ENCODE results near the gene HDAC10. TPM values are rescaled to one million over a fixed set of nuclear protein-coding genes. Genes with fewer than 3 reads are reported as not detected.

Gene HDAC10
- total RNA-seq, 1 donor from 2014 or later = 88.2 TPM

- intact Hi-C loops (cut with micrococcal nuclease) = loop anchor here (2.0 kb wide), 2 partner anchors 20 to 56 kb away; partner anchors contain the start of genes DENND6B and HDAC10
These were observed 19.8 kb upstream of the HDAC10 start for GRCh38 chr22:50270666-50271394.

- intact Hi-C loops (cut with micrococcal nuclease) = loop anchor here (2.0 kb wide), 2 partner anchors 19 to 57 kb away; partner anchors contain the start of genes DENND6B and HDAC10
These were observed 19.1 kb upstream of the HDAC10 start, which contains the start of gene MAPK11 for GRCh38 chr22:50269970-50270665. Gene MAPK11 (minus strand): TSS chr22:50270380. CDS start chr22:50270292, 88 bp downstream.

- intact Hi-C loops (cut with micrococcal nuclease) = no loop called here
These were observed 18.5 kb upstream of the HDAC10 start for GRCh38 chr22:50269573-50269969.

GRCh38 chr22:50268655-50269113 is 17.6 kb upstream of the HDAC10 start:
- intact Hi-C loops (cut with micrococcal nuclease) = no loop called here

GRCh38 chr22:50267591-50268390 is 16.7 kb upstream of the HDAC10 start:
- intact Hi-C loops (cut with micrococcal nuclease) = no loop called here

GRCh38 chr22:50266994-50267393 is 15.9 kb upstream of the HDAC10 start:
- intact Hi-C loops (cut with micrococcal nuclease) = no loop called here

- intact Hi-C loops (cut with micrococcal nuclease) = no loop called here
These were observed 14.0 kb upstream of the HDAC10 start for GRCh38 chr22:50264946-50265669.

- intact Hi-C loops (cut with micrococcal nuclease) = no loop called here
These were observed 13.2 kb upstream of the HDAC10 start for GRCh38 chr22:50264104-50264745.

- intact Hi-C loops (cut with micrococcal nuclease) = no loop called here
These were observed 12.0 kb upstream of the HDAC10 start for GRCh38 chr22:50262973-50263617.

- intact Hi-C loops (cut with micrococcal nuclease) = no loop called here
These were observed 11.4 kb upstream of the HDAC10 start for GRCh38 chr22:50262460-50262911.

GRCh38 chr22:50261615-50262459 is 10.8 kb upstream of the HDAC10 start, which contains the start of gene MAPK12:
Gene MAPK12 (minus strand): TSS chr22:50261683. CDS start chr22:50261509, 174 bp downstream.
- intact Hi-C loops (cut with micrococcal nuclease) = no loop called here

- intact Hi-C loops (cut with micrococcal nuclease) = no loop called here
These were observed 9.9 kb upstream of the HDAC10 start for GRCh38 chr22:50260801-50261614.

- intact Hi-C loops (cut with micrococcal nuclease) = no loop called here
These were observed 9.4 kb upstream of the HDAC10 start for GRCh38 chr22:50260434-50260800.

- intact Hi-C loops (cut with micrococcal nuclease) = no loop called here
These were observed 8.2 kb upstream of the HDAC10 start for GRCh38 chr22:50259302-50259701.

- intact Hi-C loops (cut with micrococcal nuclease) = no loop called here
These were observed 7.6 kb upstream of the HDAC10 start for GRCh38 chr22:50258361-50259292.

GRCh38 chr22:50257451-50258360 is 6.6 kb upstream of the HDAC10 start:
- intact Hi-C loops (cut with micrococcal nuclease) = no loop called here

Data from T-helper 2 cell treated with Interferon-gamma antibody and Interleukin-4, amounts not matched to agents 100 ng/mL and 5 ng/mL, for 36 hours (primary cell).